ENCODE results near the gene SH3PXD2A. TPM values are rescaled to one million over a fixed set of nuclear protein-coding genes. Genes with fewer than 3 reads are reported as not detected.
A peak's percentile ranks its signal among the peaks of the same experiment; 100 is the strongest.

SH3PXD2A gene
- total RNA-seq, 4 donors from 2014 or later, result 128 to 154 (median 136) TPM

- no peak for TF ChIP-seq EP300 (IDR thresholded peaks at IDR 0.05)
- peak in 2 of 5 experiments; percentile 21 to 34 for TF ChIP-seq CTCF (IDR thresholded peaks at IDR 0.05)
- TF ChIP-seq POLR2A (IDR thresholded peaks at IDR 0.05), result no peak
- no peak overlapping the region for H3K27ac ChIP-seq
- no peaks in the 10 kb centered on the region for H3K36me3 ChIP-seq
- 56 to 60% methylated on average over 10 to 12 of the region's 12 CpGs for WGBS, 2 donors
- no peaks in the 10 kb centered on the region for H3K4me1 ChIP-seq
- H3K9me3 ChIP-seq, result peaks cover 0 to 7% (median 0%) of the 10 kb centered on the region in 4 donors
- H3K4me3 ChIP-seq, result no peak overlapping the region
- no peak for DNase-seq (ENCODE audit: low spot score in 2 of 2)
- peaks cover 0 to 5% of the 10 kb centered on the region in 2 donors for H3K27me3 ChIP-seq
Measured at GRCh38 chr10:103564776-103565520, 290.4 kb downstream of the SH3PXD2A start.

GRCh38 chr10:103564116-103564501, 291.3 kb downstream of the SH3PXD2A start:
- WGBS, 2 donors, result 12 to 57% methylated on average over 6 to 7 of the region's 7 CpGs
- Histone ChIP-seq H3K27me3 (peaks cover 0 to 5% of the 10 kb centered on the region in 2 donors), H3K4me1 (no peaks in the 10 kb centered on the region)

GRCh38 chr10:103563231-103564115, 291.9 kb downstream of the SH3PXD2A start:
- DNase-seq (ENCODE audit: low spot score in 2 of 2), result no peak
- Histone ChIP-seq H3K9me3 (peaks cover 0 to 7% (median 0%) of the 10 kb centered on the region in 4 donors), H3K27ac (no peak overlapping the region), H3K4me3 (no peak overlapping the region), H3K27me3 (peaks cover 0 to 5% of the 10 kb centered on the region in 2 donors), H3K36me3 (no peaks in the 10 kb centered on the region), H3K4me1 (no peaks in the 10 kb centered on the region)
- 81 to 88% methylated on average over 7 of the region's 7 CpGs for whole genome bisulfite sequencing, 2 donors
- no peak for TF ChIP-seq CTCF (IDR thresholded peaks at IDR 0.05)
- TF ChIP-seq POLR2A (IDR thresholded peaks at IDR 0.05), result no peak
- no peak for TF ChIP-seq EP300 (IDR thresholded peaks at IDR 0.05)

More at GRCh38 chr10:103564116-103564501, 291.3 kb downstream of the SH3PXD2A start:
- no peak for DNase-seq (ENCODE audit: low spot score in 2 of 2)
- no peak for TF ChIP-seq POLR2A (IDR thresholded peaks at IDR 0.05)
- TF ChIP-seq CTCF (IDR thresholded peaks at IDR 0.05), result no peak
- no peak for TF ChIP-seq EP300 (IDR thresholded peaks at IDR 0.05)
- no peak overlapping the region for H3K27ac ChIP-seq
- no peak overlapping the region for H3K4me3 ChIP-seq
- H3K9me3 ChIP-seq, result peaks cover 0 to 7% (median 0%) of the 10 kb centered on the region in 4 donors
- H3K36me3 ChIP-seq, result no peaks in the 10 kb centered on the region

GRCh38 chr10:103562383-103562782, 293.0 kb downstream of the SH3PXD2A start:
- Histone ChIP-seq H3K27ac (no peak overlapping the region), H3K4me1 (no peaks in the 10 kb centered on the region), H3K36me3 (no peaks in the 10 kb centered on the region), H3K27me3 (peaks cover 0 to 5% of the 10 kb centered on the region in 2 donors), H3K4me3 (no peak overlapping the region), H3K9me3 (peaks cover 0 to 7% (median 0%) of the 10 kb centered on the region in 4 donors)
- DNase-seq (ENCODE audit: low spot score in 2 of 2), result no peak
- 75 to 86% methylated on average over 4 of the region's 4 CpGs for WGBS, 2 donors
- TF ChIP-seq CTCF (IDR thresholded peaks at IDR 0.05), result no peak
- no peak for TF ChIP-seq POLR2A (IDR thresholded peaks at IDR 0.05)
- TF ChIP-seq EP300 (IDR thresholded peaks at IDR 0.05), result no peak
